BJ (cell line): Measurements from ENCODE around the gene MYO1D. TPM values are rescaled to one million over a fixed set of nuclear protein-coding genes. Genes with fewer than 3 reads are reported as not detected.

Source experiments
- CTCF ChIA-PET: fragments of 350-600 bp; formaldehyde crosslinking; extraction: SDS; loops from one replicate; lab custom pipeline; 2021; ENCODE audit warnings: antibody characterized with exemption, inconsistent platforms; lab: Yijun Ruan, JAX
- POLR2A ChIA-PET: fragments of 300-600 bp; sonication (Branson Sonifier 250); formaldehyde crosslinking; extraction: SDS; loops from one replicate; lab custom pipeline; 2021; ENCODE audit warnings: antibody characterized with exemption; lab: Charles Lee
- DNase-seq: peaks from one replicate; pipeline ENCODE4 v3.0.0-alpha.2; 2011; ENCODE audit warnings: low read depth
- H3K27me3 ChIP-seq: 2 replicates; pipeline ENCODE4 v1.6.0; 2011; ENCODE audit warnings: low read length; ENCODE audit not compliant: control insufficient read depth, insufficient read depth
- H3K36me3 ChIP-seq: 2 replicates; pipeline ENCODE4 v1.5.1; 2011; ENCODE audit warnings: low read length; ENCODE audit not compliant: control insufficient read depth, insufficient read depth
- H3K4me3 ChIP-seq: 2 replicates; pipeline ENCODE4 v1.5.1; 2011; ENCODE audit warnings: low read depth, mild to moderate bottlenecking, control low read depth, low read length
- polyA plus RNA-seq: library from polyadenylated mRNA; depleted of rRNA; stranded (reverse); fragments of >200 nt; gene quantifications from 2 replicates; pipeline ENCODE4 v1.2.3, GENCODE V29; 2011
- TF ChIP-seq, protein P1 (sequence below): IDR thresholded peaks from 2 replicates; pipeline ENCODE4 v1.5.1; 2011; ENCODE audit warnings: low read depth, mild to moderate bottlenecking, control low read depth, inconsistent platforms, low read length, moderate library complexity; ENCODE audit not compliant: insufficient read depth

Gene MYO1D
- polyA plus RNA-seq, 1 experiment: 23.6 TPM

DNA sequence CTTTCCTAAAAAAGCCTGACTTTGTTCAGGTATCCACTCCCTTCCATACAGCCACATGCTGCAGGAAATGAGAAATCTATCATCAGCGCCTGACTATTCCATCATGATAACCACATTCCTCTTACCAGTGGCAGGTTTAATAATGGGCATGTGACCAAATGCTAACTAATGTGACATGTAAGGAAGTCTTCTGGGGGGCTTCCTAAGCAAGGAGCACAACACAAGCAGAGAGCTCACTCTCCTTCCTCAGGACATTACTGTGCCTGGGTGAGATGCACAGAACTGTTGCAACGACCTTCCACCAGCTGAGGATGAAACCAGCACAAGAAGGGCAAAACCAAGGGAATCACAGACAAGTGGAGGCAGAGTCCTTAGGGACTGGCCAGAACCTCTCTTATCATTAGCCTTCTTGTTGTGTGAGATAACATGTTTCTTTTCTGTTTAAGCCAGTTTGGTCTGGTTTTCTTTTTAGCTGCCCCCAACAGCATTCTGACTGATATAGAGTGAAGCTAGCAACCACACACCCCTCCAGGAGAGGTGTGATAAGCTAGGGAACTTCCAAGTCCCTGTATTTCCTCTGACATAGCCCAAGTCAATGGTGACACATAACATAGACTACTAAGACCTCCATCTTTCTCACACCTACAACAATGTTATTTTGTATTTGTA is 16.9 kb downstream of the MYO1D start:
- Histone ChIP-seq H3K27me3 (no peaks in the 10 kb centered on the region), H3K36me3 (no peaks in the 10 kb centered on the region), H3K4me3 (no peak overlapping the region)
- ChIA-PET CTCF (interaction anchor here (0.9 to 2.3 kb wide), 3 partner anchors 14 to 26 kb away, joined by 3 to 16 read pairs (median 4); partner anchors contain the start of gene MYO1D), POLR2A (no interaction called here)
- TF ChIP-seq, protein P1, sequence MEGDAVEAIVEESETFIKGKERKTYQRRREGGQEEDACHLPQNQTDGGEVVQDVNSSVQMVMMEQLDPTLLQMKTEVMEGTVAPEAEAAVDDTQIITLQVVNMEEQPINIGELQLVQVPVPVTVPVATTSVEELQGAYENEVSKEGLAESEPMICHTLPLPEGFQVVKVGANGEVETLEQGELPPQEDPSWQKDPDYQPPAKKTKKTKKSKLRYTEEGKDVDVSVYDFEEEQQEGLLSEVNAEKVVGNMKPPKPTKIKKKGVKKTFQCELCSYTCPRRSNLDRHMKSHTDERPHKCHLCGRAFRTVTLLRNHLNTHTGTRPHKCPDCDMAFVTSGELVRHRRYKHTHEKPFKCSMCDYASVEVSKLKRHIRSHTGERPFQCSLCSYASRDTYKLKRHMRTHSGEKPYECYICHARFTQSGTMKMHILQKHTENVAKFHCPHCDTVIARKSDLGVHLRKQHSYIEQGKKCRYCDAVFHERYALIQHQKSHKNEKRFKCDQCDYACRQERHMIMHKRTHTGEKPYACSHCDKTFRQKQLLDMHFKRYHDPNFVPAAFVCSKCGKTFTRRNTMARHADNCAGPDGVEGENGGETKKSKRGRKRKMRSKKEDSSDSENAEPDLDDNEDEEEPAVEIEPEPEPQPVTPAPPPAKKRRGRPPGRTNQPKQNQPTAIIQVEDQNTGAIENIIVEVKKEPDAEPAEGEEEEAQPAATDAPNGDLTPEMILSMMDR: no peak
- no peak for DNase-seq

DNA sequence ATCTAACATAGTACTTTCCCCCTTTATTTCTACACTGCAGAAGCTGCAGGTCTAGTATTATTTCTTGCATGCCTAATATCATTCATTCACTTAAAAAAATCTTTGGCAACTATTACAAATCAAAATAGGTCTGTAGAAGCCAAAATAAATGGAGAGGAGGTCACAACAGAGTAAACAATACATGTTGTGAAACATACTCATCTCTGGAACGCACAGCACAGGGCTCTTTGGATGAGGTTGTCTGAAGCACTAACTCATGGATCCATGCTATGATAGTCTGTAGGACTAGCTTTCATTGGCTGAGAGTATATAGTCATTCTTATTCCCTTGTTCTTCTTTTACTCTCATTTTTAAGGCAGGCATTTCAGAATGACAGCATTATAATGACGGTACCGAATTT is 21.3 kb downstream of the MYO1D start:
- CTCF ChIA-PET: interaction anchor here (0.6 to 1.8 kb wide), 6 partner anchors 14 to 926 kb away, joined by 3 to 4 read pairs (median 4); partner anchors contain the start of gene MYO1D
- no peaks in the 10 kb centered on the region for H3K36me3 ChIP-seq

DNA sequence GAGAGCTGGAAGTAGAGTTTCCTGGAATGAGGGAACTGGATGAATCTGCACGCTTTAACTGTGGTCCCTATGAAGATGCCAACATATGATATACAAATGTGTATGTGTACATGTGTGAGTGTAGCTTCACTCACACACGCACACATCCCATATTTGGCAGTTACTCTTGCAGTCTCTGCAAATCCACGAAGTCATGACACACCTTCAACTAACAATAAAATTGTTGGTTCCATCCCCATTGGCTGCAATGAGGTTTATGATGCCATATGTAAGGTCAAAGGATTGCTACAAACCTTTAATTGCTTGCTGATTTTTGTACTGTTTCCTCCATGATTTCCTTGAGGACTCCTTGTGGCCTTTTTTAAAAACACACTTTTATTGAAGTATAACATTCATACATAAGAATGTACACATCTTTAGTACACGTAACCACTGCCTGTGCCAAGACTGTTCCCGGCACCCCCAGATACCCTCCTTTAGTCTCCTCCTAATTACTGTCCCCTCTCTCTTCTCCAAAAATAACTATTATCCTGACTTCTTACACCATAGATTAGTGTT is 22.0 kb downstream of the MYO1D start:
- POLR2A ChIA-PET: no interaction called here
- CTCF ChIA-PET: interaction anchor here (0.6 to 1.8 kb wide), 3 partner anchors 22 to 143 kb away, joined by 3 to 4 read pairs (median 3); partner anchors contain the start of gene MYO1D
- no peak for DNase-seq
- Histone ChIP-seq H3K27me3 (no peaks in the 10 kb centered on the region), H3K4me3 (no peak overlapping the region), H3K36me3 (no peaks in the 10 kb centered on the region)
- TF ChIP-seq, protein P1: no peak

More for the DNA sequence above, 21.3 kb downstream of the MYO1D start:
- no peak for DNase-seq
- POLR2A ChIA-PET: no interaction called here
- Histone ChIP-seq H3K4me3 (no peak overlapping the region), H3K27me3 (no peaks in the 10 kb centered on the region)
- TF ChIP-seq, protein P1: no peak

DNA sequence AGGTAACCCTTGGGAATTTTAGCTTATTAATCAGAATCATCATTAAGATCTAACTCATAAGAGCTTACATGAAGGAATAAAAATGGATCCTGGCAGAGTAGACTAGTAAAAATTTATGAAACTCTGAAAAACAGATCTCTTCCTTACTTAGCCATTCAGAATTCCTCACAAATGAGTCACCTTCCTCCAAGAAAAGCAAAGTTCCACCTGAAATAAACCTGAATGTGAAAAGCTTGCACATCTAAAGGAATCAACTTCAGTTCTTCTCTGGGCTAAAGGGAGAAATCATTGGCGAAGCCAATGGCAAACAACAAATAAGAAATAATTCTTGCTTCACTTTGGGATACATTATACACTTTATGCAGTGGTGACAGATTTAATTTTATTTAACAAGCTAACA is 22.7 kb downstream of the MYO1D start:
- DNase-seq: no peak
- Histone ChIP-seq H3K4me3 (no peak overlapping the region), H3K36me3 (no peaks in the 10 kb centered on the region), H3K27me3 (no peaks in the 10 kb centered on the region)
- TF ChIP-seq, protein P1: no peak
- ChIA-PET CTCF (interaction anchor here (1.3 to 1.8 kb wide), 2 partner anchors 23 to 144 kb away, joined by 3 to 4 read pairs; partner anchors contain the start of gene MYO1D), POLR2A (no interaction called here)

DNA sequence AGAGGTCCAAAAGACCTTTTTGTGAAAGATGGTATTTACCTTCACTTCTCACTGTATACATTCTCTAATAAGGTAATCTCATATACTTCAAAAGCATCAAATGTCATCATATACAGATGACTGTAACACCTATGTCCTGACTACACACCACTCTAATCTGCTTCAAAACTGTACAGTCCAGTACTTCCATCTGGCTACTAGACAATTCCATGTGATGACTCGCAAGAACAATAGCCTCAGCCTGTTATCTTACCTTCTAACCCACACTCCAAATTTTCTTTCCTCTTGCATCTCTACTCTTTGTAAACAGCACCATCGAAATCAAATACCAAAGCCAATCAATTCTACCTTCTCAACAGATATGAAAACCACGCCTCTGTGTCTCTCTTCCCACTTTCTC is 24.1 kb downstream of the MYO1D start:
- no peaks in the 10 kb centered on the region for H3K27me3 ChIP-seq
- H3K4me3 ChIP-seq: no peak overlapping the region
- no peaks in the 10 kb centered on the region for H3K36me3 ChIP-seq
- TF ChIP-seq, protein P1: no peak
- POLR2A ChIA-PET: no interaction called here
- CTCF ChIA-PET: no interaction called here
- no peak for DNase-seq
